Activated CD4-positive, alpha-beta T cell treated with anti-CD3 and anti-CD28 coated beads, Interleukin-2, amount 10 ng/mL, durations not matched to agents 24 days and 14 days (primary cell): ENCODE results near the gene GPNMB. TPM values are rescaled to one million over a fixed set of nuclear protein-coding genes. Genes with fewer than 3 reads are reported as not detected.
"Not testable (repeated sequence)": the region's sequence is repeated elsewhere in the genome, so short reads cannot be mapped to it uniquely, and the experiment has no call there.

Experiments
- DNase-seq: peaks from one replicate; pipeline ENCODE4 v3.0.0; 2022
- H3K27ac Mint-ChIP-seq: one replicate; pipeline ENCODE4 v1.8.0; 2022; ENCODE audit warnings: mild to moderate bottlenecking, mixed read lengths
- H3K27me3 Mint-ChIP-seq: one replicate; pipeline ENCODE4 v1.8.0; 2022; ENCODE audit warnings: mixed read lengths
- H3K36me3 Mint-ChIP-seq: one replicate; pipeline ENCODE4 v1.8.0; 2022; ENCODE audit warnings: low read depth, mild to moderate bottlenecking, mixed read lengths
- H3K4me1 Mint-ChIP-seq: one replicate; pipeline ENCODE4 v1.8.0; 2021; ENCODE audit warnings: mixed read lengths
- H3K4me3 Mint-ChIP-seq: one replicate; pipeline ENCODE4 v1.8.0; 2022; ENCODE audit warnings: mild to moderate bottlenecking, moderate library complexity, mixed read lengths
- H3K9me3 Mint-ChIP-seq: one replicate; pipeline ENCODE4 v1.8.0; 2021; ENCODE audit warnings: mixed read lengths
- intact Hi-C: fragments of 100-400 bp; cut with micrococcal nuclease; formaldehyde crosslinking; loops from one replicate; pipeline ENCODE4 v1.15.1; 2023
- total RNA-seq: library from RNA; stranded (reverse); gene quantifications from 2 replicates; pipeline ENCODE4 v1.2.3, GENCODE V29; 2022

GPNMB gene
- total RNA-seq, 1 donor from 2014 or later: 1.3 TPM

- no peak for DNase-seq
- Mint-ChIP-seq H3K4me3 (no peak overlapping the region), H3K4me1 (no peaks in the 10 kb centered on the region), H3K36me3 (no peaks in the 10 kb centered on the region), H3K27ac (no peak overlapping the region), H3K9me3 (no peaks in the 10 kb centered on the region), H3K27me3 (peaks cover 11% of the 10 kb centered on the region)
- intact Hi-C loops: no loop called here
Measured at GRCh38 chr7:23214938-23215337, 31.6 kb upstream of the GPNMB start.

GRCh38 chr7:23216021-23216420 is 30.6 kb upstream of the GPNMB start:
- Mint-ChIP-seq H3K4me3 (no peak overlapping the region), H3K36me3 (no peaks in the 10 kb centered on the region), H3K9me3 (no peaks in the 10 kb centered on the region), H3K27ac (no peak overlapping the region), H3K4me1 (no peaks in the 10 kb centered on the region), H3K27me3 (peaks cover 13% of the 10 kb centered on the region)
- intact Hi-C loops: no loop called here
- DNase-seq: no peak

GRCh38 chr7:23218196-23218595 is 28.4 kb upstream of the GPNMB start:
- H3K4me1 Mint-ChIP-seq: no peaks in the 10 kb centered on the region
- no peak overlapping the region for H3K4me3 Mint-ChIP-seq
- intact Hi-C loops: no loop called here
- no peak overlapping the region for H3K27ac Mint-ChIP-seq
- H3K36me3 Mint-ChIP-seq: no peaks in the 10 kb centered on the region
- H3K9me3 Mint-ChIP-seq: no peaks in the 10 kb centered on the region
- no peak for DNase-seq
- peaks cover 9% of the 10 kb centered on the region for H3K27me3 Mint-ChIP-seq

GRCh38 chr7:23220690-23221305 is 25.8 kb upstream of the GPNMB start:
- Mint-ChIP-seq H3K9me3 (no peaks in the 10 kb centered on the region), H3K4me1 (no peaks in the 10 kb centered on the region), H3K36me3 (no peaks in the 10 kb centered on the region), H3K27me3 (peaks cover 19% of the 10 kb centered on the region), H3K27ac (no peak overlapping the region), H3K4me3 (no peak overlapping the region)
- no peak for DNase-seq
- intact Hi-C loops: no loop called here

- Mint-ChIP-seq H3K27me3 (peaks cover 19% of the 10 kb centered on the region), H3K27ac (no peak overlapping the region), H3K4me1 (no peaks in the 10 kb centered on the region), H3K4me3 (no peak overlapping the region), H3K9me3 (no peaks in the 10 kb centered on the region), H3K36me3 (no peaks in the 10 kb centered on the region)
- no peak for DNase-seq
- intact Hi-C loops: no loop called here
Measured at GRCh38 chr7:23222439-23223030, 24.0 kb upstream of the GPNMB start.

GRCh38 chr7:23224364-23224763 is 22.2 kb upstream of the GPNMB start:
- H3K4me3 Mint-ChIP-seq, H3K36me3 Mint-ChIP-seq, H3K9me3 Mint-ChIP-seq, H3K27ac Mint-ChIP-seq, DNase-seq, H3K4me1 Mint-ChIP-seq, intact Hi-C loops: not testable (repeated sequence)
- H3K27me3 Mint-ChIP-seq: peaks cover 15% of the 10 kb centered on the region

GRCh38 chr7:23226844-23227450 is 19.6 kb upstream of the GPNMB start:
- Mint-ChIP-seq H3K4me1 (no peaks in the 10 kb centered on the region), H3K9me3 (no peaks in the 10 kb centered on the region), H3K4me3 (no peak overlapping the region), H3K27ac (no peak overlapping the region), H3K27me3 (peaks cover 12% of the 10 kb centered on the region), H3K36me3 (no peaks in the 10 kb centered on the region)
- intact Hi-C loops: no loop called here
- no peak for DNase-seq

GRCh38 chr7:23228412-23228811 is 18.2 kb upstream of the GPNMB start:
- intact Hi-C loops: no loop called here
- Mint-ChIP-seq H3K9me3 (no peaks in the 10 kb centered on the region), H3K4me3 (no peak overlapping the region), H3K36me3 (no peaks in the 10 kb centered on the region), H3K27ac (no peak overlapping the region), H3K4me1 (peaks cover 1% of the 10 kb centered on the region), H3K27me3 (peaks cover 11% of the 10 kb centered on the region)
- no peak for DNase-seq

GRCh38 chr7:23230641-23231101 is 15.9 kb upstream of the GPNMB start:
- Mint-ChIP-seq H3K4me3 (no peak overlapping the region), H3K4me1 (peaks cover 2% of the 10 kb centered on the region), H3K27ac (no peak overlapping the region), H3K27me3 (peaks cover 2% of the 10 kb centered on the region), H3K36me3 (no peaks in the 10 kb centered on the region), H3K9me3 (no peaks in the 10 kb centered on the region)
- intact Hi-C loops: no loop called here
- no peak for DNase-seq

GRCh38 chr7:23232966-23233365 is 13.6 kb upstream of the GPNMB start:
- no peak overlapping the region for H3K27ac Mint-ChIP-seq
- H3K4me1 Mint-ChIP-seq: peaks cover 2% of the 10 kb centered on the region
- H3K36me3 Mint-ChIP-seq: no peaks in the 10 kb centered on the region
- DNase-seq: no peak
- intact Hi-C loops: no loop called here
- H3K27me3 Mint-ChIP-seq: peaks cover 2% of the 10 kb centered on the region
- H3K9me3 Mint-ChIP-seq: no peaks in the 10 kb centered on the region
- H3K4me3 Mint-ChIP-seq: no peak overlapping the region

- Mint-ChIP-seq H3K9me3 (no peaks in the 10 kb centered on the region), H3K4me1 (peaks cover 2% of the 10 kb centered on the region), H3K27ac (no peak overlapping the region), H3K36me3 (no peaks in the 10 kb centered on the region), H3K27me3 (peaks cover 2% of the 10 kb centered on the region), H3K4me3 (no peak overlapping the region)
- intact Hi-C loops: no loop called here
- no peak for DNase-seq
Measured at GRCh38 chr7:23234569-23235296, 11.8 kb upstream of the GPNMB start.

GRCh38 chr7:23235813-23236221 is 10.8 kb upstream of the GPNMB start:
- intact Hi-C loops: no loop called here
- Mint-ChIP-seq H3K27ac (no peak overlapping the region), H3K27me3 (peaks cover 2% of the 10 kb centered on the region), H3K9me3 (no peaks in the 10 kb centered on the region), H3K36me3 (no peaks in the 10 kb centered on the region), H3K4me1 (peaks cover 2% of the 10 kb centered on the region), H3K4me3 (no peak overlapping the region)
- DNase-seq: no peak

- no peaks in the 10 kb centered on the region for H3K36me3 Mint-ChIP-seq
- no peak overlapping the region for H3K27ac Mint-ChIP-seq
- H3K4me3 Mint-ChIP-seq: no peak overlapping the region
Measured at GRCh38 chr7:23237000-23237399, 9.6 kb upstream of the GPNMB start.

GRCh38 chr7:23238983-23239652 is 7.5 kb upstream of the GPNMB start:
- DNase-seq: no peak
- no peaks in the 10 kb centered on the region for H3K4me1 Mint-ChIP-seq
- no peak overlapping the region for H3K27ac Mint-ChIP-seq
- no peaks in the 10 kb centered on the region for H3K36me3 Mint-ChIP-seq
- H3K27me3 Mint-ChIP-seq: peaks cover 9% of the 10 kb centered on the region
- intact Hi-C loops: no loop called here
- no peaks in the 10 kb centered on the region for H3K9me3 Mint-ChIP-seq
- no peak overlapping the region for H3K4me3 Mint-ChIP-seq

More at GRCh38 chr7:23237000-23237399, 9.6 kb upstream of the GPNMB start:
- H3K27me3 Mint-ChIP-seq: peaks cover 4% of the 10 kb centered on the region
- intact Hi-C loops: no loop called here
- H3K4me1 Mint-ChIP-seq: peaks cover 2% of the 10 kb centered on the region
- H3K9me3 Mint-ChIP-seq: no peaks in the 10 kb centered on the region
- no peak for DNase-seq
